Erythroblast (primary cell): ENCODE measurements around the gene C3orf70.
A peak's percentile ranks its signal among the peaks of the same experiment; 100 is the strongest.

Experiments
- DNase-seq, 2 experiments: peaks; one replicate each; lab custom pipeline; 2025; lab: John Stamatoyannopoulos, UW
- GATA1 ChIP-seq: IDR thresholded peaks from 2 replicates; pipeline ENCODE4 v1.6.1; 2011; ENCODE audit warnings: low read depth, mild to moderate bottlenecking, control low read depth, low read length, moderate library complexity
- POLR2A ChIP-seq: IDR thresholded peaks from 2 replicates; pipeline ENCODE4 v1.6.1; 2011; ENCODE audit warnings: mild to moderate bottlenecking, low read length

Gene C3orf70

GRCh38 chr3:185089343-185089742 is 63.5 kb downstream of the C3orf70 start:
- DNase-seq: no peak
- TF ChIP-seq POLR2A (no peak), GATA1 (no peak)

GRCh38 chr3:185087419-185087818 is 65.4 kb downstream of the C3orf70 start:
- no peak for DNase-seq
- TF ChIP-seq GATA1 (no peak), POLR2A (no peak)

GRCh38 chr3:185084901-185085300 is 68.0 kb downstream of the C3orf70 start:
- no peak for DNase-seq
- no peak for TF ChIP-seq GATA1
- TF ChIP-seq POLR2A: no peak

- DNase-seq: no peak
- TF ChIP-seq POLR2A: no peak
- TF ChIP-seq GATA1: no peak
Observed at GRCh38 chr3:185084402-185084801, 68.5 kb downstream of the C3orf70 start.

GRCh38 chr3:185082829-185083228 is 70.0 kb downstream of the C3orf70 start:
- DNase-seq: no peak
- TF ChIP-seq POLR2A: no peak
- TF ChIP-seq GATA1: no peak

GRCh38 chr3:185082149-185082548 is 70.7 kb downstream of the C3orf70 start:
- TF ChIP-seq POLR2A (no peak), GATA1 (no peak)
- no peak for DNase-seq

- TF ChIP-seq POLR2A (no peak), GATA1 (no peak)
- no peak for DNase-seq
Observed at GRCh38 chr3:185081521-185081920, 71.3 kb downstream of the C3orf70 start.

GRCh38 chr3:185079625-185080024 is 73.2 kb downstream of the C3orf70 start:
- TF ChIP-seq POLR2A: no peak
- no peak for TF ChIP-seq GATA1
- DNase-seq: no peak

- DNase-seq: no peak
- TF ChIP-seq POLR2A (no peak), GATA1 (no peak)
Observed at GRCh38 chr3:185076219-185076618, 76.6 kb downstream of the C3orf70 start.

- TF ChIP-seq GATA1 (no peak), POLR2A (no peak)
- no peak for DNase-seq
Observed at GRCh38 chr3:185075547-185075946, 77.3 kb downstream of the C3orf70 start.

- TF ChIP-seq POLR2A: no peak
- TF ChIP-seq GATA1: no peak
- DNase-seq: no peak
Observed at GRCh38 chr3:185071287-185071800, 81.5 kb downstream of the C3orf70 start.

GRCh38 chr3:185070491-185071286 is 82.2 kb downstream of the C3orf70 start:
- peak; percentile 3 to 17 for DNase-seq
- TF ChIP-seq GATA1: no peak
- TF ChIP-seq POLR2A: no peak

- peak; percentile 50 to 81 for DNase-seq
- no peak for TF ChIP-seq GATA1
- no peak for TF ChIP-seq POLR2A
Observed at GRCh38 chr3:185069037-185070030, 83.5 kb downstream of the C3orf70 start.

- TF ChIP-seq GATA1 (no peak), POLR2A (no peak)
- DNase-seq: no peak
Observed at GRCh38 chr3:185067173-185067572, 85.7 kb downstream of the C3orf70 start.
